HTERT RPE-1 (cell line): Measurements from ENCODE around the gene UBR2.
"Not testable (repeated sequence)": the region's sequence is repeated elsewhere in the genome, so short reads cannot be mapped to it uniquely, and the experiment has no call there.

ENCODE experiments used
- in situ Hi-C: fragments of 300-500 bp; cut with MboI; formaldehyde crosslinking; loops from 4 replicates; pipeline ENCODE4 v1.14.3; 2020; ENCODE audit warnings: low sequenced_read_pairs

Gene UBR2

GRCh38 chr6:42615518-42615917 is 51.7 kb downstream of the UBR2 start:
- in situ Hi-C loops: no loop called here

DNA sequence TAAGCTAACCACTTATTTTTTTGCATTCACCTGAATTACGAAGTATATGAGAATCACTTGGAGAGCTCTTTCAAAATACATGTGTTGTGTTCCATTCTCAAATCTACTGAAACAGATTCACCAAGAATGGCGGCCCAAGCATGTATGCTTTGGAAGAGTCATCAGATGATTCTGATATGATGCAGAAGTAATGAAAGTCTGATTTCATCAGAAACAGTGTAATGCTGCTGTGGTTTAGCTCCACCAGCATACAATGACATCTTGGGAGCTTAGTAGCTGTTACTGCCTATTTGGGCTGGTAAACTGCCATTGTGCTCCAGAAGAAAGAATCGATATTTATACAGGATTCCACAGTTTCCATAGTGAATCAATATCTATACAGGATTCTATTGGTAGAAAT is 52.9 kb downstream of the UBR2 start:
- in situ Hi-C loops: no loop called here

DNA sequence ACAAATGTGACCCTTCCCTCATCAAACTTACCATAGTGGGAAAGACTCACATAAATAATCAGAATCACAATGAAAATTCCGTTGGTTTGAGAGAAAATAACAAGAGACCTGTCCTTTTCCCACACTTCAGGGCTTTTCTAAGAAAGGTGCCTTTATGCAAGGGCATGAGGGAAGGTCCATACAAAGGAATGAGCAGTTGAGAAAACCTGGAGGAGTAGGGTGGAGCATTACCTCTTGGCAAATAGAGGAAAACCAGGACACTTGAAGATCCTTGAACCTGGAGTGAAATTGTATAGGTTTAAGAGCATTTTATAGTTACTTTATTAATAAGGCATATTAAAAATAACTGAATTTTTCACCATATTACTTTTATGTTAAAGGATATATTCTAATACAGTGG is 54.3 kb downstream of the UBR2 start:
- in situ Hi-C loops: no loop called here

DNA sequence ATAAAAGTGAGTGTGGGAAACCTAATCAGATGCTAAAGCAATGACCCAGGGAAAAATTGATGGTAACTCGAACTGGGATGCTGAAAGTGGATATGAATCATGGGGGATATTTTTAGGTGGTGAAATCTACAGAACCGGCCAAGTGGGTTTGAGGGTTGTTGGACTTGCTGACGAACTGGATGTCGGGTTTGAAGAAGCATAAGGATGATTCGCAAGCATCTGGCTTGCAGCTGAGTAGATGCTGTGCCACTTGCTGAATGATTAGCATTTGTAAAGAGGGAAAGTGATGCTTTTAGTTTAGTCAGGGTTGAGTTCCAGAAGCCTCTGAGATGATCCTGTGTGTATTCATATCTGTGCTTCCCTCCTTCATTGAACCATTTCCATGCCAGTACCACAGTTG is 54.9 kb downstream of the UBR2 start:
- in situ Hi-C loops: no loop called here

DNA sequence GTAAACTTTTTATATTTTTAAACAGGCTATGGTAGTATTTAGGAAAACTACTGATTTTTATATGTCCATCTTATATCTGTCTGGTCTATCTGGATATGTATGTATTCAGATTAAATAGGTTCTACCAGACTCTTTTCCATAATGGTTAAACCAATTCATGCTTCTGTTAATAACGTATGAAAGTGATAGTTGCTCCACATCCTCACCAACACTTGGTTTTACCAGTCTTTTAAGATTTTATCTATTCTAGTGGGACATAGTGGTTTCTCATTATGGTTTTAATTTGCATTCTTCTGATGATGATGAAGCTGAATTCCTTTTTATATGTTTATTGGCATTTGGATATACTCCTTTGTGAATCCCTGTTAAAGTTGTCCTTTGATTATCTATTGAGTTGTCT is 56.1 kb downstream of the UBR2 start:
- in situ Hi-C loops: no loop called here

GRCh38 chr6:42624601-42625000 is 60.8 kb downstream of the UBR2 start:
- in situ Hi-C loops: no loop called here

DNA sequence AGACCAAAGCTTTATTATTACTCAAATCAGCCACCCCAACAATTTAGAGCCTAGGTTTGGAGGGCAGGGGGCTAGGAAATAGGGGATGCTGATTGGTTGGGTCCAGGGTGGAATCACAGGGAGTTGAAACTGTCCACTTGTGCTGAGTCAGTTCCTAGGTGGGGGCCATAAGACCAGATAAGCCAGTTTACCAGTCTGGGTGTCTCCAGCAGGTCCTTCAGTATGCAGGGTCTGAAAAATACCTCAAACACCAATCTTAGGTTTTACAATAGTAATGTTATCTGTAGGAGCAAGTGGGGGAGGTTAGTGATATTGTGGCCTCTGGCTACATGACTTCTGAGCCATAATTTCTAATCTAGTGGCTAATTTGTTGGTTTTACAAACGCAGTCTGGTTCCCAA is 63.2 kb downstream of the UBR2 start:
- in situ Hi-C loops: no loop called here

GRCh38 chr6:42627674-42628073 is 63.8 kb downstream of the UBR2 start:
- in situ Hi-C loops: no loop called here

- in situ Hi-C loops: no loop called here
Measured at GRCh38 chr6:42628604-42629003, 64.8 kb downstream of the UBR2 start.

DNA sequence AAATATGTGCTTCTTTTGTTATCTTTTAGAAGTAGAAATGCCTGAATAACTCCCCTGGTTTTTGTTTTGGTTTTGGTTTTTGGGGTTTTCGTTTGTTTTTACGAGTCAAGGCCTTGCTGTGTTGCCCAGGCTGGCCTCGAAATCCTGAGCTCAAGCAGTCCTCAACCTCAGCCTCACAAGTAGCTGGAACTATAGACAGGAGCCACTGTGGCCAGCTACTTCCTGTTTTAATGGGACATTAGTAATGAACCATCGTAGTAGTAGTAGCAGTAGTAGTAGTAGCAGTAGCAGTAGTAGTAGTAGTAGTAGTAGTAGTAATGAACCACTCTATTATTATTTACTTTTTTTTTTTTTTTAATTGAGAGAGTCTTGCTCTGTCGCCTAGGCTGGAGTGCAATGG is 66.0 kb downstream of the UBR2 start:
- in situ Hi-C loops: no loop called here

- in situ Hi-C loops: no loop called here
Measured at GRCh38 chr6:42637681-42638080, 73.9 kb downstream of the UBR2 start.

- in situ Hi-C loops: no loop called here
Measured at GRCh38 chr6:42642794-42643193, 79.0 kb downstream of the UBR2 start.

- in situ Hi-C loops: no loop called here
Measured at GRCh38 chr6:42644211-42644610, 80.4 kb downstream of the UBR2 start.

GRCh38 chr6:42652024-42652746 is 88.4 kb downstream of the UBR2 start:
- in situ Hi-C loops: no loop called here

DNA sequence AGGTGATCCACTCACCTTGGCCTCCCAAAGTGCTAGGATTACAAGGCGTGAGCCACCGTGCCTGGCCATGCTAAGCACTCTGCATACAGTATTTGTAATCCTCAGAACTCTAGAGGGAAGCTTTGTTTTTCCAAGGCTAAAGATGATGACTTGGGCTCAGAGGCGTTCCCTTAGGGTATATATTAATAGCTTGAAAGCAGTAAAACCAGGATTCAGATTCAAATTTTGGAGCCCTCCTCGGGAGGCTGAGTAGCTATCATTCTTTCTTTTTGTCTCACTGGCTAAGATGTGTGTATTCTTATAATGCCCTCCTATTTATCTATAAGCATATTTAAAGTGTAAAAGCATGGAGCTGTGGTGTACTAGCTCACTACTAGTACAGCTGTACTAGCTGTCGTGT is 90.0 kb downstream of the UBR2 start:
- in situ Hi-C loops: no loop called here

- in situ Hi-C loops: no loop called here
Measured at GRCh38 chr6:42659806-42660205, 96.0 kb downstream of the UBR2 start.

DNA sequence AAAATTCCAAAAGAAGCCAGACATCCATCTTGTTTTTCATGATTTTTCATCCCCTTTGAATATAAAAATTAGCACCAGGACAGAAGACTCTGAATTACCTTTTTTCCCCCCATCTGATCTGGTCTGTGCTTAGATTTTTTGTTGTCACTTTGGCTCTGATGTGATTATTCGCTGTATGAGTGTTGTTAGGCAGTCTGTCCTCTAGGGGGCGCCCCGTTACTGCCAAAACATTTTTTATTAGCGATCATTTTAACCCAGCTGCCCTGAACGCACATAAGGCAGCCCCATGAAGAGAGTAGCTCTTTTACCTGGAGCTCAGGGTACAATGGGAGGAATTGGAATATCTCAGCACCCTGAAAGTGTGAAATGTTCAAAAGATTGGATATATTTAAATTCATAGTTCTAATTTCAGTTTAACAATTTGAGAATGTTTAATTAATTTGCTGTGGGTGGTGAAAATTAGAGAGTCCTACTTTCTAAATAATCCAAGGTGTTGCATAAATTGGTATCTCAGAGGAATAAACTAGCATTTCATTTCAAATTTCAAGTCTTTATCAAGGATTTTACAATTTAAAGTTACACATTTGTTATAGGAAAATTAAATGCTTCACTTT is 97.8 kb downstream of the UBR2 start:
- in situ Hi-C loops: no loop called here

- in situ Hi-C loops: no loop called here
Measured at GRCh38 chr6:42664718-42665117, 100.9 kb downstream of the UBR2 start.

- in situ Hi-C loops: not testable (repeated sequence)
Measured at GRCh38 chr6:42674368-42674767, 110.5 kb downstream of the UBR2 start.

DNA sequence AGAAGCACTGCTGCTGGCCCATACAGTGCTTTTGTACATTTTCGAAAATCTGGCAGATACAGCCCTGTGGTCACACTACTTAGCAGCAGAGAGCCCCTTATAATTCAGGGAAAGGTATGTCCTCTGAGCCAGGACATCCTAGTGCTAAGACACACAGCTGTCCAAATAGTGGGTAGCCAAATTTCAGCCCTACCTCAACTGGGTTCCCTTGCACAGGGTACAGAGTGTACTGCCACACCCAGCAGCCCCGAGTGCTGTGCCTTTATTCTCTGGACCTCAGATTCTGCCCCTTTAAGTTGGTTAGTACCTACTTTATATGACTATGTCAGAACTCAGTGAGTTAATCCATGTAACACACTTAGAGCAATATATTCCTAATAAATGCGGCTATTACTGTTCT is 111.0 kb downstream of the UBR2 start:
- in situ Hi-C loops: no loop called here

DNA sequence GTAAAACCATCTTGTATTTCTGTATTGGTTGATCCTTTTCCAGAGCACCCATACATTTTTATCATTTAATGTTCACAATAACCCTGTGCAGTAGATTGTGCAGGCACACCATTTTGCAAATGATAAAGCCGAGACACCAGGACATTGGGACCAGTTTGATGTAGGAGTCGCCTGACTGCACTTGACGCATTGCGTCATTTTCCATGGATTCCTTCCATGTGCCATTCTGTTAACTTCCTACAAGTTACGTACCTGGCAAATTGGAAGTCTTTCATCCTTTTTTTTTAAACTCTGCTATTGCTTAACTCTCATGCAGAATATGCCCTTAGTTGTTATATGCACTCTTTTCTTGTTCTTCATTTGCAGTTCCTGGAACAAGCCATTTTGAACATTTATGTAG is 115.5 kb downstream of the UBR2 start:
- in situ Hi-C loops: no loop called here

- in situ Hi-C loops: no loop called here
Measured at GRCh38 chr6:42688281-42688680, 124.5 kb downstream of the UBR2 start.

GRCh38 chr6:42689371-42689770 is 125.5 kb downstream of the UBR2 start:
- in situ Hi-C loops: no loop called here
